ENCODE data around the gene CYSLTR2.
"Not testable (repeated sequence)": the region's sequence is repeated elsewhere in the genome, so short reads cannot be mapped to it uniquely, and the experiment has no call there.

Gene CYSLTR2

GRCh38 chr13:48696676-48697075 lies 42.9 kb downstream of the CYSLTR2 start:
- not testable (repeated sequence) for DNase-seq (ENCODE audit: low spot score)

- no peak for DNase-seq (ENCODE audit: low spot score)
Observed at GRCh38 chr13:48707405-48707804, 53.7 kb downstream of the CYSLTR2 start.

DNA sequence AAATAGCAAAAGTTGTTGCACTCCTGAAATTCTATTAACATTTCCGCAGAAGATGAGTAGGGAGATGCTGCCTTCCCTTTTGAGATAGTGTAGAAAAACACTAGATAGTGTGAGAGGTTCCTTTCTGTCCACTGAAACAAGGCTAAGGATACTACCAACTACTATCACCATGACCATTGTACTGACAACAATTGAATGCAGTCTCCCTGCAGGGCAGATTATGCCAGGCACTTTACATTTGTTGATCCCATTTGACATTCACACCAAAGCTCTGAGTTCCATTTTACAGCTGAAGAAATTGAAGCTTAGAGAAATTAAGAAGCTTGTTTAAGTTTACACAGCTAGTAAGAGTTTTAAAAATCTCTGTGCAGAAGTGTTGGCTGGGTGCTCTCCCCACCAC lies 55.0 kb downstream of the CYSLTR2 start:
- no peak for DNase-seq (ENCODE audit: low spot score)

DNA sequence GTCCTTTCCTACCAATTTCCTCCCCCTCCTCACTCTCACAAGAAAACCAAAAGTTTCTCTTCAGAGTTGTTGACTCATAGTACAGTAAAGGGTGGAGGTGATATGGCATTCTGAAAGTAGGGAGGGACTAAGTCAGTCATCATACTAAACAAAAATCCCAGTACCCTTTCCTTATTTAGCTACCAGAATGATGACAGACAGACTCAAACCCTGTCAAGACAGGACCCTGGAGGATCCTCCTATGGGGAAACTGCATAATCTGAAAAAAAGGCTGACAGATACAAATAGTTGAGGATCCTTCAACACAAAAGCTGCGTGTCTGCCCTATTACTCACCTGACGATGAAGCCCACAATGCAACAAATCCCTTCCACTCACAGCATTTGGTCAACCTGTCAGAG lies 55.5 kb downstream of the CYSLTR2 start:
- DNase-seq (ENCODE audit: low spot score) = no peak

DNA sequence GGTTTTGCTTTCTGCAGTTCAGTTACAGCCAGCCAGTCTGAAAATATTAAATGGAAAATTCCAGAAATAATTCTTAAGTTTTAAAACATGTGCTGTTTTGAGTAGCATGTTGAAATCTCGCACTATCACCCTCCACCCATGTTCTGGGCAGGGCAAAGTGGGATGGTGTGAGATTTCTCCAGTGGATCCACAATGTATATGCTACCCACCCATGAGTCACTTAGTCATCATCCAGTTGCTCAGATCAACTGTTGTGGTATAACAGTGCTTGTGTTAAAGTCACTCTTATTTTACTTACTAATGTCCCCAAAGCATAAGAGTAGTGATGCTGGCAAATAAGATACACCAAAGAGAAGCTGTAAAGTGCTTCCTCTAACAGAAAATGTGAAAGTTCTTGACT lies 56.4 kb downstream of the CYSLTR2 start:
- DNase-seq (ENCODE audit: low spot score) = no peak

DNA sequence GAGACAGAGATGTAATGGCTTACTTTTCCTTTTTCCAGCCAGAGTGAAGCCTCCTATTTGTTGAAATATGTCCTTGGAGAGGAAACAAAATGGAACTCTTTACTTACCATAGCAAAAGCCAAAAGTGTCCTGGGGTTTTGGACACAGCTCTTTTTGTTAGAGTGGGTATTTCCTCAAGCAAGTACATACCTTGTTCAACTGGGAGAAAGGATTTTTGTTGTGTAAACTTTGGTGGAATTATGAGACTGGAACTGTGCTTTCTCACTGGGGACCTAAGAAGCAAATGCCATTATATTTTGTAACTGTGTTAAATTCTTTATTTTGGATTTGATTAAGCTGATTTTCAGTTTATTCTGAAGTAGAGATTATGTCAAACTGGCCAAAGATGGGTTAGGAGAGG lies 58.4 kb downstream of the CYSLTR2 start:
- no peak for DNase-seq (ENCODE audit: low spot score)

DNA sequence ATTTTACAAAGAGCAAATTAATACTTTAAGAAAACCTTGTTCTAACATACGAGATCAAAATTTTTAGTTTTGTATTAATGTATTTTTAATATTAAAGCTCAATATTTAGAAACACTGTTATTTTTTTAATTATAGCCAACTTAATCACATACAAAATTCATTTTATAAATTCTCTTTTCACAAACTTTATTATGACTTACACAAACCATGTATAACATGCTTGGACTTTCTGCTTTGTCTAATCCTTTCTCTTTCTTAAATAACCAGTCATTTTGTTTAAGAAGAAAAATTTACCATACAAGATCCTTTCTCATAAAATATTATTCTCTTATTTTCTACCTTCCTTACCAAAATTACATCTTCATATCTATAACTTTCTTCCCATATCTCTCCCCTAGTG lies 62.2 kb downstream of the CYSLTR2 start:
- DNase-seq (ENCODE audit: low spot score) = no peak

DNA sequence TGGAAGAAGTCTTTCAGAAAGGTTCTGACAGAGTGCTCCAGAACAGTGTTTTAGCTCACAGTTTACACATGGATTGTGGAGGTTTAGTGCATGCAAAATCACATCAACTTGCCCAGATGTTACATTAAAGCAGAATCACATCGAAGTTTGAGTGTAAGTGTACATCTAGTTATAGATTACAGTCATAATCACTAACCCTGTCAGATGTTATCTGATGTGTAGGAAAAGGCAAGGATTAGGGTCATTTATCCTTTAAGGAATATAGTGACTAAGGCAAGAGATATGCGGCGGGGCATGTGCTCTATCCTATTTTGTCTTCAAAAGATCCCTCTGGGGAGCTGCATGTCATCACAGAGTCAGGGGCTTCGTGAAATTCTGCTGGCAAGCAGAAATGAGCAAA lies 66.9 kb downstream of the CYSLTR2 start:
- DNase-seq (ENCODE audit: low spot score) = no peak

GRCh38 chr13:48723168-48723567 lies 69.4 kb downstream of the CYSLTR2 start:
- no peak for DNase-seq (ENCODE audit: low spot score)

DNA sequence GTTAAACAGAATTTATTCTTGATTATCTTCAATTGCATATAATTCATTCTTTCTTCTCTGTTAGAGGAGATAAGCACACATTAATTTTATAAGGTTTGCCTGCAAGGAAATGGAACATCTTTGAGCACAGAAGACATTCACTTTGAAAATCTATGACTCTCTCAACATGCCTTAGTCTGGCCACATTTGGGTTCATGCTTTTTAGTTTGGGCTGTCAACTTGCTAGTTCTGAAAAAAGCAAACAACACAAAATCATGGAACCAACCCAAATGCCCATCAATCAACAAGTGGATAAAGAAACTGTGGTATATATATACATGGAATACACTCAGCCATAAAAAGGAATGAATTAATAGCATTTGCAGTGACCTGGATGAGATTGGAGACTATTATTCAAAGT lies 71.5 kb downstream of the CYSLTR2 start:
- no peak for DNase-seq (ENCODE audit: low spot score)

DNA sequence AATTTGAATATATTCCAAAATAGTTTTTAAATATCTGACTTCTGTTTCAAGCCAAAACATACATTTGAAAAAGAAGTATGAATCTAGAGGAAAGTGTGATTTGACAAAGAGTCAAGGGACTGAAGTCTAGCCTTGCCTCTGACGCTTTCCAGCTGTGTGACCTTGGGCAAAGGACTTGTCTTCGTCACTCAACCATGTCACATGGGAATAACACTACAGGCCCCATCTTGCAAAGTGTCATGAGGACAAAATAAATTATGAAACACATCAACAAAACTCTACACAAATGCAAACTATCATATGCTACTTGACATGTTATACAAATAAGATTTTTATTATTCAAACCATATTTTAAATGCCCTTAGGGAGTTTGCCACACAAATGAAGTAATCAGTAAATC lies 73.0 kb downstream of the CYSLTR2 start:
- DNase-seq (ENCODE audit: low spot score) = no peak

DNA sequence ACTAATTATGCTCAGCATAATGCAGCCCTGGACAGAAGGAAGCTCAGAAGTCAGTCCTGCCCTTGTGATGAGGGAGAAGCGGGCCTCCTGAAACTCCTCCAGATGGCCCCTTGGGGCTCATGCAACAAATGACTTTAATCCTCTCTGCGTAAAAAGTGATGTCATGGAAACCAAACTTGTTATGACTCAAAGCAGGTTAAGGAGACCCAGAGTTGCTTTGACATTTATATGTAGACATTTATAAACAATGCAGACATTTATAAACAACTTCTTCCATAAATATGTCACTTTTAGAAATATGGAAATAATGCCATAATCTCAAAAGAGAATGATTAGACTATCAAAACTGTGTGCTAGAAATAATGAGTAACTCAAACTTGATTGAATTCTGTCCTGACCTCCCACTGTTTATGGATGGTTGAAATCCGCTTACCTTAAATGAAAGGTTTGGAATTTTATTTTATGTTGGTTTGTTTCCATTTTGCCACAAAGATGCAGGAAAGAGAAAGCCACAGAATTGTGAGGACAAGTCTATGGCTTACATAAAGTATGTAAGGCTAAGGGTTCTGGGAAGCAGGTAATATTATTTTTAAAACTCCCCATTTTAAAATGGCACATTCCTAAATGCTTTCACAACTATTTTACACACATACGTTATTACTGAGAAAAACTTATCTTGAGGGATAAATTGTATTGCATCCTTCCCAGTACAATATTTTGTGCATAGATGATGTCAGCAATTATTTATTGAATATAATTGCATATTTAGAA lies 73.7 kb downstream of the CYSLTR2 start:
- no peak for DNase-seq (ENCODE audit: low spot score)

DNA sequence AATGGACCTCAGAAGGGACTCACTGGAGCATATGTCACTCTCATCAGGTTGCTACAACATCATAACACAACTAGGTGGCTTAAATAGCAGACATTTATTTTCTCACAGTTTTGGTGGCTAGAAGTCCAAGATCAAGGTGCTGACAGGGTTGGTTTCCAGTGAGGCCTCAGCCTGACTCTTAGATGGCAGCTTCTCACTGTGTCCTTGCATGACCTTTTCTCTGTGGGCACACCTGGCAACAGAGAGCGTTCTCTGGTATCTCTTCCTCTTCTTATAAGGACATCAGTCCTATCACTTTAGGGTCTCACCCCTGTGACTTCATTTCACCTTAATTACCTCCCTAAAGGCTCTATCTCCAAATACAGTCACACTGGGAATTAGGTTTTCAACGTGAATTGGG lies 74.5 kb downstream of the CYSLTR2 start:
- no peak for DNase-seq (ENCODE audit: low spot score)

DNA sequence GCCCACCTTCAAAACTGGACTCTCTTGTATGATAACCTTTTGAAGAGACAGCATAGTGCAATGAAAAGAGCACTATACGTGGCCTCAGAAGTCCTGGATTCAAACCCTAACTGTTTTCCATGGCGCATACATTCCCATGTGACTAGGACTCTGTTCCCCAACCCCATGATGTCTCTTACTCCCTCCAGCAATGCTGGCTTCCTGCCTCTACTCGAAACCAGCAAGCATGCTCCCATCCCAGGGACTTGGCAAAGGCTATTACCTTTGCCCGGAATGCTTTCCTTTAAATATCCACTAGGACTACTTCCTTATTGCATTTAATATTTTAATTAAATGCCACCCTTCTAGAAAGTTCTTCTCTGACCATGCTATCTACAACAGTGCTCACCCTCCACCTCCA lies 75.1 kb downstream of the CYSLTR2 start:
- no peak for DNase-seq (ENCODE audit: low spot score)

DNA sequence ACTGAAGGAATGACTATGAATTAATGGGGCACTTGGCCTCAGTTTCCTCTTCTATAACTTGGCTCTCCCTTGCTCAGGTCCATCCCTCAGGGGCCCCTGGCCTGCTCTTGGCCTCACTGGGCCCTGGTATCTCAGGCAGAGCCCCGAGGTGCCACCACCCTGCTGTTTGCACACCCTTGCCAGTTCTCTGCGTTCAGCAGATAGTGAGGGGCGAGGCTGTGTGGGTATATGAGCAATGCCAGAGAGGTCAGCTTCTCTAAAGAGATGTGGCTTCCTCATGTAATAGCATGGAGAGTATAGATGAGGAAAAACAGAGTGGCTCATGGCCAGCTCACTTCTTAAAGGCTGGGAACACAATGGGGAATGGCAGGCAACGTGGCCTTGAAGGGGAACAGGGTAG lies 76.1 kb downstream of the CYSLTR2 start:
- no peak for DNase-seq (ENCODE audit: low spot score)

GRCh38 chr13:48731001-48731658 lies 77.4 kb downstream of the CYSLTR2 start:
- no peak for DNase-seq (ENCODE audit: low spot score)

GRCh38 chr13:48731957-48732569 lies 78.3 kb downstream of the CYSLTR2 start:
- peak; percentile 56 for DNase-seq (ENCODE audit: low spot score)

- no peak for DNase-seq (ENCODE audit: low spot score)
Observed at GRCh38 chr13:48733739-48734335, 80.1 kb downstream of the CYSLTR2 start.

DNA sequence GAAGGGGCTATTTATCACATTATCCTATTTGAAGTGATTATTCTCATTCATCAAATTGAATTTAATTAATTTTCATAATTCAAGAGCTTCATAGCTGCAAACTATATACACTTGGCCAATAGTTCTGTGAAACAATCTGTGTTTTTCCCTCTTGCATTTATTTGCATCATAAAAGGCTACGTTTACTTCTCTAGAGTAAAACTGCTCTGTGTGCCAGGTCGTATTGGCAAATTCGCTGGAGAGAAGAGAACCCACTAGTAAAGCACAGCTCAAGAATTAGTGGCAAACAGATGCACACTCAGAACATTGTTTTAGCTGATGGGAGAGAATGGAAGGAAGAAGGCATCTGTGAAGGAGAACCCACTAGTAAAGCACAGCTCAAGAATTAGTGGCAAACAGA lies 81.8 kb downstream of the CYSLTR2 start:
- no peak for DNase-seq (ENCODE audit: low spot score)

- DNase-seq (ENCODE audit: low spot score) = no peak
Observed at GRCh38 chr13:48737689-48738088, 84.0 kb downstream of the CYSLTR2 start.

DNA sequence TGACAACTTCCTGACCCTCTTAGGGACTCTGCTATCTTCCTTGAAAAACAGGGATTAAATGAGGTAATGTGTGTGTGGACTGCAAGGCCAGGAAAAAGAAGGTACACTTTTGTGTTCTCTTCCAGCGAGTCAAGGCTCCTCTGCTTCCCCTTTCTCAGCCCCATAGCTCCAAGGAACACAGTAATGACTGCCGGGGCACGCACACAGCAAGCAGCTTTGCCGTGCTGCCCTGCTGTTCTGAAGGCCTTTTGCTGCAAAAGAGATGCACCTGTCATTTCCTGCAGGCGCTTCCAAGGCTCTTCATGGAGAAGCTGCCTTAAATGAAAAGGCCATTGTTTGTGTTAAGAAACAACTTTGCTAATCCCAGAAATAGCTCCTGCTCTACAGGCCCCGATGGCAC lies 84.6 kb downstream of the CYSLTR2 start:
- no peak for DNase-seq (ENCODE audit: low spot score)

- DNase-seq (ENCODE audit: low spot score) = no peak
Observed at GRCh38 chr13:48739386-48739964, 85.7 kb downstream of the CYSLTR2 start.

DNA sequence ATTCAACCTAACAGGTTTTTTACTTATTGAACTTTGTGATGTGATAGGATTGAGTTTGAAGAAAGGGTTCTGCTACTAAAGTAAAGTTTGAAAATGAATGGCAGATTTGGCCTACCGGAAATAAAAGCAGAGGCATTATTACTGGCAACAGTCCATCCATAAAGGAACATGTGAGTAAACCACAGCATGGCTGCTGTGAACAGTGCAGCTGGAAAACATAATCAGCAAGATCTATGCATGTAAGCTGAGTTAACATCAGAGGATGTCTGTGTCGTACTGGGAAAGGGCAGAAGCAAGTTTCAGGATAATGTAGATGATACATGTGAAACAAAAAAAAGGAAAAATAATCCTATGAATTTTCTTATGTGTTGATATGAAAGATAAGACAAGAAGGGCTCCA lies 87.6 kb downstream of the CYSLTR2 start:
- DNase-seq (ENCODE audit: low spot score) = no peak
